ENCODE data around the gene ENO4.

ENO4 gene

GRCh38 chr10:116919164-116919563, 69.9 kb downstream of the ENO4 start:
- Histone ChIP-seq H3K4me3 (ENCODE audit: low read length) (no peak overlapping the region), H3K9ac (ENCODE audit: low read length) (no peak overlapping the region), H3K27me3 (ENCODE audit: control insufficient read depth, insufficient read depth, low read length) (no peaks in the 10 kb centered on the region), H3K9me3 (ENCODE audit: control insufficient read depth, low read depth, low read length) (no peaks in the 10 kb centered on the region), H3K4me1 (ENCODE audit: control insufficient read depth, low read depth, low read length) (no peaks in the 10 kb centered on the region), H3K36me3 (ENCODE audit: control insufficient read depth, low read depth, low read length) (no peaks in the 10 kb centered on the region), H3K27ac (ENCODE audit: low read length) (no peak overlapping the region)

GRCh38 chr10:116919706-116920105, 70.4 kb downstream of the ENO4 start:
- H3K9me3 ChIP-seq (ENCODE audit: control insufficient read depth, low read depth, low read length): no peaks in the 10 kb centered on the region
- H3K27me3 ChIP-seq (ENCODE audit: control insufficient read depth, insufficient read depth, low read length): no peaks in the 10 kb centered on the region
- H3K27ac ChIP-seq (ENCODE audit: low read length): no peak overlapping the region
- no peak overlapping the region for H3K9ac ChIP-seq (ENCODE audit: low read length)
- no peaks in the 10 kb centered on the region for H3K4me1 ChIP-seq (ENCODE audit: control insufficient read depth, low read depth, low read length)
- no peaks in the 10 kb centered on the region for H3K36me3 ChIP-seq (ENCODE audit: control insufficient read depth, low read depth, low read length)
- H3K4me3 ChIP-seq (ENCODE audit: low read length): no peak overlapping the region

GRCh38 chr10:116925056-116925455, 75.8 kb downstream of the ENO4 start:
- H3K4me1 ChIP-seq (ENCODE audit: control insufficient read depth, low read depth, low read length): no peaks in the 10 kb centered on the region
- H3K9ac ChIP-seq (ENCODE audit: low read length): no peak overlapping the region
- no peak overlapping the region for H3K4me3 ChIP-seq (ENCODE audit: low read length)
- no peaks in the 10 kb centered on the region for H3K36me3 ChIP-seq (ENCODE audit: control insufficient read depth, low read depth, low read length)
- H3K27ac ChIP-seq (ENCODE audit: low read length): no peak overlapping the region
- no peaks in the 10 kb centered on the region for H3K9me3 ChIP-seq (ENCODE audit: control insufficient read depth, low read depth, low read length)
- no peaks in the 10 kb centered on the region for H3K27me3 ChIP-seq (ENCODE audit: control insufficient read depth, insufficient read depth, low read length)

- H3K27me3 ChIP-seq (ENCODE audit: control insufficient read depth, insufficient read depth, low read length): no peaks in the 10 kb centered on the region
- H3K9me3 ChIP-seq (ENCODE audit: control insufficient read depth, low read depth, low read length): no peaks in the 10 kb centered on the region
- H3K9ac ChIP-seq (ENCODE audit: low read length): no peak overlapping the region
- H3K4me3 ChIP-seq (ENCODE audit: low read length): no peak overlapping the region
- no peaks in the 10 kb centered on the region for H3K36me3 ChIP-seq (ENCODE audit: control insufficient read depth, low read depth, low read length)
- no peaks in the 10 kb centered on the region for H3K4me1 ChIP-seq (ENCODE audit: control insufficient read depth, low read depth, low read length)
- H3K27ac ChIP-seq (ENCODE audit: low read length): no peak overlapping the region
Observed at GRCh38 chr10:116926426-116926825, 77.1 kb downstream of the ENO4 start.

- no peaks in the 10 kb centered on the region for H3K36me3 ChIP-seq (ENCODE audit: control insufficient read depth, low read depth, low read length)
- no peak overlapping the region for H3K4me3 ChIP-seq (ENCODE audit: low read length)
- H3K27me3 ChIP-seq (ENCODE audit: control insufficient read depth, insufficient read depth, low read length): no peaks in the 10 kb centered on the region
- no peaks in the 10 kb centered on the region for H3K4me1 ChIP-seq (ENCODE audit: control insufficient read depth, low read depth, low read length)
- no peak overlapping the region for H3K27ac ChIP-seq (ENCODE audit: low read length)
- H3K9me3 ChIP-seq (ENCODE audit: control insufficient read depth, low read depth, low read length): peaks cover 2% of the 10 kb centered on the region
- no peak overlapping the region for H3K9ac ChIP-seq (ENCODE audit: low read length)
Observed at GRCh38 chr10:116931806-116932205, 82.5 kb downstream of the ENO4 start.
